Stimulated activated CD8-positive, alpha-beta memory T cell treated with anti-CD3 and anti-CD28 coated beads, Interleukin-15, amount 100 ng/mL, for 24 hours (primary cell): Measurements from ENCODE around the gene SLC2A9.

Experiments
- DNase-seq: peaks from one replicate; pipeline ENCODE4 v3.0.0-alpha.2; 2020; ENCODE audit warnings: low read depth

Gene SLC2A9

GRCh38 chr4:9962611-9963314 is 58.5 kb downstream of the SLC2A9 start:
- DNase-seq: no peak

- DNase-seq: no peak
Measured at GRCh38 chr4:9954468-9954867, 66.8 kb downstream of the SLC2A9 start.

- DNase-seq: no peak
Measured at GRCh38 chr4:9953089-9953488, 68.2 kb downstream of the SLC2A9 start.

- no peak for DNase-seq
Measured at GRCh38 chr4:9952415-9952950, 68.8 kb downstream of the SLC2A9 start.

GRCh38 chr4:9949573-9949972 is 71.7 kb downstream of the SLC2A9 start:
- no peak for DNase-seq

GRCh38 chr4:9947168-9948062 is 73.9 kb downstream of the SLC2A9 start:
- DNase-seq: no peak

- DNase-seq: no peak
Measured at GRCh38 chr4:9946170-9946569, 75.1 kb downstream of the SLC2A9 start.

GRCh38 chr4:9944431-9945425 is 76.6 kb downstream of the SLC2A9 start:
- no peak for DNase-seq

- DNase-seq: no peak
Measured at GRCh38 chr4:9943761-9944160, 77.5 kb downstream of the SLC2A9 start.

- no peak for DNase-seq
Measured at GRCh38 chr4:9942921-9943600, 78.2 kb downstream of the SLC2A9 start.

GRCh38 chr4:9942139-9942538 is 79.2 kb downstream of the SLC2A9 start:
- DNase-seq: no peak

GRCh38 chr4:9940041-9940440 is 81.3 kb downstream of the SLC2A9 start:
- DNase-seq: no peak

- DNase-seq: no peak
Measured at GRCh38 chr4:9938933-9939332, 82.4 kb downstream of the SLC2A9 start.

GRCh38 chr4:9937078-9937477 is 84.2 kb downstream of the SLC2A9 start:
- DNase-seq: no peak

- no peak for DNase-seq
Measured at GRCh38 chr4:9936129-9936644, 85.1 kb downstream of the SLC2A9 start.

GRCh38 chr4:9933956-9934355 is 87.3 kb downstream of the SLC2A9 start:
- no peak for DNase-seq

- no peak for DNase-seq
Measured at GRCh38 chr4:9933184-9933583, 88.1 kb downstream of the SLC2A9 start.

- DNase-seq: no peak
Measured at GRCh38 chr4:9932771-9933170, 88.5 kb downstream of the SLC2A9 start.

- DNase-seq: no peak
Measured at GRCh38 chr4:9931146-9931545, 90.2 kb downstream of the SLC2A9 start.

GRCh38 chr4:9929111-9929510 is 92.2 kb downstream of the SLC2A9 start:
- no peak for DNase-seq
